Thymus (tissue), 11 donors: ENCODE measurements around the gene TAAR2. TPM values are rescaled to one million over a fixed set of nuclear protein-coding genes. Genes with fewer than 3 reads are reported as not detected.

Experiments used
- DNase-seq, 9 donors: peaks; one replicate each; pipeline ENCODE4 v3.0.0-alpha.2; 2013; ENCODE audit warnings: low spot score in 9 of 9, low read depth in 6 of 9, missing footprints in 1 of 9
- H3K27ac ChIP-seq, 2 donors: one replicate each; pipeline ENCODE4 v1.5.1; 2013; ENCODE audit warnings: control low read depth in 1 of 2, low read depth in 1 of 2, low read length in 1 of 2, mild to moderate bottlenecking in 1 of 2, moderate library complexity in 1 of 2
- H3K27me3 ChIP-seq, 2 donors: one replicate each; pipeline ENCODE4 v1.5.1; 2013; ENCODE audit warnings: low read length in 1 of 2; ENCODE audit not compliant: control insufficient read depth in 2 of 2, insufficient read depth in 1 of 2
- H3K36me3 ChIP-seq, 2 donors: one replicate each; pipeline ENCODE4 v1.5.1; 2013; ENCODE audit warnings: low read length in 1 of 2, mild to moderate bottlenecking in 1 of 2, moderate library complexity in 1 of 2; ENCODE audit not compliant: control insufficient read depth in 2 of 2, insufficient read depth in 2 of 2
- H3K4me1 ChIP-seq, 2 donors: one replicate each; pipeline ENCODE4 v1.5.1; 2013; ENCODE audit warnings: low read length in 2 of 2; ENCODE audit not compliant: control insufficient read depth in 2 of 2, insufficient read depth in 2 of 2
- H3K4me3 ChIP-seq, 2 donors: one replicate each; pipeline ENCODE4 v1.5.1; 2013; ENCODE audit warnings: low read length in 2 of 2, control low read depth in 1 of 2, mild to moderate bottlenecking in 1 of 2
- H3K9me3 ChIP-seq, 2 donors: one replicate each; pipeline ENCODE4 v1.5.1; 2013; ENCODE audit warnings: low read length in 1 of 2, mild to moderate bottlenecking in 1 of 2; ENCODE audit not compliant: control insufficient read depth in 2 of 2, insufficient read depth in 1 of 2
- WGBS: extraction: QIAGEN DNeasy Blood & Tissue Kit; methylation state at CpG from one replicate; pipeline ENCODE4 v1.1.7; 2013; 5-methylcytosine and 5-hydroxymethylcytosine counted together
- polyA plus RNA-seq: library from polyadenylated mRNA; stranded (reverse); fragments of 200-250 nt; gene quantifications from one replicate; pipeline ENCODE4 v1.2.3, GENCODE V29; 2013
- total RNA-seq: library from RNA; stranded (reverse); fragments of 120-200 nt; gene quantifications from one replicate; pipeline ENCODE4 v1.2.4, GENCODE V29; 2013
- donor health status: healthy.

Gene TAAR2
- total and polyA plus RNA-seq, 2 donors: not detected

DNA sequence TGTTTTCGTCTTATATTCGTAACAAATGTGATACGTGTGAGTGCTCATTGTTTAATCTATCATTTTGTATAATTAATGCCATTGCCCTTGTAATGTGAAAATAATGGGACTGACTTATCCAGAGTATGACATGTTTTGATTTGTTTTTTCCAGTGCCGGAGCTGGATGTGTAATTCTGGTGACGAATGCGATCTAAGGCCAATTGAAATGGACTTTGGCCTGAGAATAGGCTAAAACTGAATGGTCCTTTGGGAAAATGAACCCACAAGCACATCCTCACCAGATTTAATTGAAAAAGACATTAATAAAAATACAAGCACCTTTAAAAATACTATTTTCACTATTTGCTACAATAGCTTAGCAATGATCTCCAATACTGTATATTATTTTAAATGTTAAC, 27.9 kb downstream of the TAAR2 start:
- Histone ChIP-seq H3K4me1 (no peaks in the 10 kb centered on the region), H3K36me3 (no peaks in the 10 kb centered on the region), H3K27ac (no peak overlapping the region), H3K4me3 (no peak overlapping the region), H3K27me3 (no peaks in the 10 kb centered on the region), H3K9me3 (peaks cover 0 to 7% of the 10 kb centered on the region in 2 donors)
- no peak for DNase-seq
- WGBS: 96% methylated on average over 6 of the region's 6 CpGs

GRCh38 chr6:132592855-132593254, 31.2 kb downstream of the TAAR2 start:
- no peaks in the 10 kb centered on the region for H3K9me3 ChIP-seq
- H3K4me3 ChIP-seq: no peak overlapping the region
- H3K27ac ChIP-seq: no peak overlapping the region
- H3K27me3 ChIP-seq: no peaks in the 10 kb centered on the region
- WGBS: 41% methylated on average over 2 of the region's 2 CpGs
- H3K4me1 ChIP-seq: no peaks in the 10 kb centered on the region
- DNase-seq: no peak
- no peaks in the 10 kb centered on the region for H3K36me3 ChIP-seq

DNA sequence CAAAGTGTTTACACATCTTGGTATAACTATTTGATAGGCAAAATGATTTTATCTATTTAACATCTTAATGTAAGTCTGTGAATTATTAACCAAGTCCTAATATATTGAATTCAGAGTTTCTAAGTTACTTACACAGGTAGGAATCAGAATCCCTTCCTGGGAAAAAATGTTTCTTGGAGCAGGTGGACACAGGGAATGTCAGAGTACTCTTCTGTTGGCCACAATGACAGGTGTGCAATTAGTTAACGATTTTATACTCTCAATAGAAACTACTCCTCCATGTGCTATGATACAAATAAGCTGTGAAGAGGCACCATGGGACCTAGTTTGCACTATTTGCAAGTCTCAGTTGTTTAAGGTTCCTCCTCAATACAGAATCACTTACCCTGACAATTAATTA, 33.7 kb downstream of the TAAR2 start:
- Histone ChIP-seq H3K9me3 (no peaks in the 10 kb centered on the region), H3K4me1 (no peaks in the 10 kb centered on the region), H3K4me3 (no peak overlapping the region), H3K27me3 (no peaks in the 10 kb centered on the region), H3K36me3 (no peaks in the 10 kb centered on the region), H3K27ac (no peak overlapping the region)
- DNase-seq: no peak
- WGBS: 93% methylated on average over 1 of the region's 1 CpG

GRCh38 chr6:132589454-132589853, 34.6 kb downstream of the TAAR2 start, which contains the start of gene TAAR5:
TSS of gene TAAR5 (minus strand) at chr6:132589741. CDS start at chr6:132589686, 55 bp downstream.
- H3K27me3 ChIP-seq: no peaks in the 10 kb centered on the region
- no peak within 1 kb of the TSS for H3K27ac ChIP-seq
- H3K9me3 ChIP-seq: no peaks in the 10 kb centered on the region
- no peaks in the 10 kb centered on the region for H3K36me3 ChIP-seq
- no peaks in the 10 kb centered on the region for H3K4me1 ChIP-seq
- DNase-seq: no peak
- H3K4me3 ChIP-seq: no peak within 1 kb of the TSS
- WGBS: 89% methylated on average over 5 of the region's 5 CpGs

GRCh38 chr6:132587424-132587823, 36.7 kb downstream of the TAAR2 start:
- H3K36me3 ChIP-seq: no peaks in the 10 kb centered on the region
- no peak overlapping the region for H3K4me3 ChIP-seq
- H3K4me1 ChIP-seq: no peaks in the 10 kb centered on the region
- H3K27ac ChIP-seq: no peak overlapping the region
- WGBS: 69% methylated on average over 2 of the region's 2 CpGs
- no peaks in the 10 kb centered on the region for H3K9me3 ChIP-seq
- H3K27me3 ChIP-seq: no peaks in the 10 kb centered on the region
- DNase-seq: no peak

DNA sequence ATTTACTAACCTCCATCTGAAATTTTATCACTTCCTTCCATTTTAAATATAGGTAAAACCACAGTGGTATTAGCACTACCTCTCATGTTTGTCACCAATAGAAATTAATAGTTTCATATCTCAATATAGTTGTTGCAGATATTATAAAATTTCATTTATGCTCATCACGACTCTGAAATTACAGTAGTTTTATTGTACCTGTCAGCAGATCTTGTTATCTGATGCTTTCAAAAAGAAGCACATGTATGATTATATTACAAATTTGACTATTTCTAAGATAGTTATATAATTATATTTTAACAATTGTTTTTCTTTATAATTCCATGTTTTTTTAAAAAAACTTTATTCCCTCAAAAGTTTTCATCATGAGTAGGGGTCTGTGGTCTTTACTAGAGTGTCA, 39.4 kb downstream of the TAAR2 start:
- 92% methylated on average over 1 of the region's 1 CpG for WGBS
- Histone ChIP-seq H3K9me3 (no peaks in the 10 kb centered on the region), H3K4me3 (no peak overlapping the region), H3K27me3 (no peaks in the 10 kb centered on the region), H3K27ac (no peak overlapping the region), H3K4me1 (no peaks in the 10 kb centered on the region), H3K36me3 (no peaks in the 10 kb centered on the region)
- no peak for DNase-seq

- Histone ChIP-seq H3K27ac (no peak overlapping the region), H3K4me1 (no peaks in the 10 kb centered on the region), H3K36me3 (no peaks in the 10 kb centered on the region), H3K27me3 (peaks cover 0 to 3% of the 10 kb centered on the region in 2 donors), H3K4me3 (no peak overlapping the region), H3K9me3 (no peaks in the 10 kb centered on the region)
- DNase-seq: no peak
These were observed 52.3 kb downstream of the TAAR2 start for GRCh38 chr6:132571774-132572173.

- peaks cover 0 to 3% of the 10 kb centered on the region in 2 donors for H3K27me3 ChIP-seq
- WGBS: 94% methylated on average over 15 of the region's 15 CpGs
- H3K9me3 ChIP-seq: no peaks in the 10 kb centered on the region
- no peak for DNase-seq
- H3K4me1 ChIP-seq: no peaks in the 10 kb centered on the region
- H3K4me3 ChIP-seq: no peak within 1 kb of the TSS
- no peaks in the 10 kb centered on the region for H3K36me3 ChIP-seq
- H3K27ac ChIP-seq: no peak within 1 kb of the TSS
These were observed 53.8 kb downstream of the TAAR2 start, which contains the start of gene TAAR6 for GRCh38 chr6:132570221-132570777. TSS of gene TAAR6 (plus strand) at chr6:132570322. CDS start at chr6:132570322, 0 bp downstream.

GRCh38 chr6:132569170-132569569, 54.9 kb downstream of the TAAR2 start:
- no peaks in the 10 kb centered on the region for H3K9me3 ChIP-seq

More at GRCh38 chr6:132569170-132569569, 54.9 kb downstream of the TAAR2 start:
- no peaks in the 10 kb centered on the region for H3K4me1 ChIP-seq
- DNase-seq: no peak
- no peaks in the 10 kb centered on the region for H3K36me3 ChIP-seq
- WGBS: 91% methylated on average over 4 of the region's 4 CpGs
- no peak overlapping the region for H3K4me3 ChIP-seq
- H3K27ac ChIP-seq: no peak overlapping the region
- peaks cover 0 to 3% of the 10 kb centered on the region in 2 donors for H3K27me3 ChIP-seq
